DOHH2 (cell line): ENCODE data around the gene HNRNPK.

Source experiments
- H3F3A ChIP-seq: fragments of 200-600 bp; sonication (generic), shearing (Covaris generic); 2 replicates; pipeline ENCODE4 v1.6.0; 2016; ENCODE audit warnings: antibody characterized with exemption, mild to moderate bottlenecking; ENCODE audit not compliant: control insufficient read depth, insufficient read depth
- H3K27ac ChIP-seq: fragments of 200-600 bp; sonication (generic); 2 replicates; pipeline ENCODE4 v1.5.1; 2014; ENCODE audit warnings: low read depth, mild to moderate bottlenecking, low read length, moderate library complexity
- H3K27me3 ChIP-seq: fragments of 200-600 bp; sonication (generic); 2 replicates; pipeline ENCODE4 v1.6.1; 2014; ENCODE audit warnings: mild to moderate bottlenecking, low read length, mixed read lengths; ENCODE audit not compliant: control insufficient read depth
- H3K36me3 ChIP-seq: fragments of 200-600 bp; sonication (generic); 2 replicates; pipeline ENCODE4 v1.6.1; 2014; ENCODE audit warnings: mild to moderate bottlenecking, low read length, moderate library complexity, mixed read lengths; ENCODE audit not compliant: control insufficient read depth
- H3K4me1 ChIP-seq: fragments of 200-600 bp; sonication (generic); 2 replicates; pipeline ENCODE4 v1.6.1; 2014; ENCODE audit warnings: mild to moderate bottlenecking, low read length, mixed read lengths; ENCODE audit not compliant: control insufficient read depth
- H3K4me2 ChIP-seq: fragments of 200-600 bp; sonication (generic); 2 replicates; pipeline ENCODE4 v1.6.0; 2014; ENCODE audit warnings: mild to moderate bottlenecking, low read length, moderate library complexity
- H3K4me3 ChIP-seq: fragments of 200-600 bp; sonication (generic); 2 replicates; pipeline ENCODE4 v1.5.1; 2014; ENCODE audit warnings: mild to moderate bottlenecking, low read length, mixed read lengths
- H3K79me2 ChIP-seq: fragments of 200-600 bp; sonication (generic); 2 replicates; pipeline ENCODE4 v1.6.1; 2014; ENCODE audit warnings: mild to moderate bottlenecking, low read length, mixed read lengths; ENCODE audit not compliant: control insufficient read depth
- H3K9me2 ChIP-seq: fragments of 200-600 bp; sonication (generic); replicated peaks from 2 replicates; pipeline ENCODE4 v1.6.1; 2014; ENCODE audit warnings: mild to moderate bottlenecking, low read length, mixed read lengths; ENCODE audit not compliant: control insufficient read depth
- H3K9me3 ChIP-seq: fragments of 200-600 bp; sonication (generic); 2 replicates; pipeline ENCODE4 v1.6.1; 2014; ENCODE audit warnings: antibody characterized with exemption, low read length, mixed read lengths; ENCODE audit not compliant: control insufficient read depth, insufficient read depth
- H4K20me1 ChIP-seq: fragments of 200-600 bp; sonication (generic); 2 replicates; pipeline ENCODE4 v1.6.0; 2014; ENCODE audit warnings: low read depth, mild to moderate bottlenecking, antibody characterized with exemption, low read length, moderate library complexity; ENCODE audit not compliant: control insufficient read depth, insufficient read depth
- EZH2phosphoT487 ChIP-seq: fragments of 200-600 bp; sonication (generic); IDR thresholded peaks from 2 replicates; pipeline ENCODE4 v1.6.1; 2017; ENCODE audit warnings: borderline replicate concordance, mild to moderate bottlenecking, antibody characterized with exemption, low read length, moderate library complexity, mixed read lengths
- TF ChIP-seq, protein P1 (sequence below): fragments of 200-600 bp; sonication (generic); IDR thresholded peaks from one replicate; pipeline ENCODE4 v1.5.1; 2014; ENCODE audit warnings: antibody characterized with exemption, mild to moderate bottlenecking, low read depth, low read length; ENCODE audit not compliant: poor library complexity, severe bottlenecking

Gene HNRNPK

GRCh38 chr9:83966209-83966582 is 13.8 kb downstream of the HNRNPK start:
- no peaks in the 10 kb centered on the region for H3K9me2 ChIP-seq
- no peak overlapping the region for H3K27ac ChIP-seq
- peaks cover 65% of the 10 kb centered on the region for H3F3A ChIP-seq

DNA sequence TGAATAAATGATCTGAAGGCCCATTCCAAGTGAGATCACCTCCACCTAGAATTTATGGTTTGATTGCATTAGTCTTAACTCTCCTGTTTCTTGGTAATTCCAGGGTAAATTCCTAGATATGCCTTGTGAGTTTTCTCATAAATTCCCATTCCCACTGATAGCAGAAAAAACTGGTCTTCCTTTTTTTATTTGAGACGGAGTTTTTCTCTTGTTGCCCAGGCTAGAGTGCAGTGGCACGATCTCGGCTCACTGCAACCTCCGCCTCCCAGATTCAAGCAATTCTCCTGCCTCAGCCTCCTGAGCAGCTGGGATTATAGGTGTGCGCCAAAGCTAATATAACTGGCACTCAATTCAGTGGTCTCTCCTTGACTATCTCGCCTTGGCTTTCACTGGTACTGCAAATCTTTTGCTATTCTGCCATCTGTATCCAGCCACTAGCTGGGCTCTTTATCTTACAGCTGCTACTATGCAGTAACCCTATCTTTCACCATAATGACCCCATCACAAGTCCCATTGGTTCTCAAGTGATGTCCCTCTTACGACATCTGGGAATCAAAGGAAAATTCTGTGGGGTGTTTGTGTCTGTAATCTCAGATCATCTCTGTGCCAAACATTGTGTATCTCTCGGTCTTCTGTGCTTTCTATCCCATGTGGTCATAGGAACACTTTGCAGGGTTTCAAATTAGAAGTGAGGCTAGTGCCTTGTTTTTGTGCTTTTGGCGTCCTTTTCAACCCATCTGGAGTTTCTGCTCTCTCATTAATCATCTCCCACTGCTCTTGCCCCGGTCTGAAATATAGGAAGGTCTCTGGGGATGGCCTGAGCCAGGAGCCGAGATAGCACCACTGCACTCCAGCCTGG is 14.4 kb downstream of the HNRNPK start:
- peaks cover 42% of the 10 kb centered on the region for H3K36me3 ChIP-seq
- no peak overlapping the region for H3K27ac ChIP-seq
- peaks cover 59% of the 10 kb centered on the region for H3F3A ChIP-seq
- H3K4me1 ChIP-seq: no peaks in the 10 kb centered on the region
- no peaks in the 10 kb centered on the region for H3K79me2 ChIP-seq
- no peaks in the 10 kb centered on the region for H3K9me3 ChIP-seq
- H3K9me2 ChIP-seq: no peaks in the 10 kb centered on the region
- H3K4me2 ChIP-seq: no peak overlapping the region
- H3K27me3 ChIP-seq: no peaks in the 10 kb centered on the region
- TF ChIP-seq EZH2phosphoT487: no peak
- TF ChIP-seq, protein P1, sequence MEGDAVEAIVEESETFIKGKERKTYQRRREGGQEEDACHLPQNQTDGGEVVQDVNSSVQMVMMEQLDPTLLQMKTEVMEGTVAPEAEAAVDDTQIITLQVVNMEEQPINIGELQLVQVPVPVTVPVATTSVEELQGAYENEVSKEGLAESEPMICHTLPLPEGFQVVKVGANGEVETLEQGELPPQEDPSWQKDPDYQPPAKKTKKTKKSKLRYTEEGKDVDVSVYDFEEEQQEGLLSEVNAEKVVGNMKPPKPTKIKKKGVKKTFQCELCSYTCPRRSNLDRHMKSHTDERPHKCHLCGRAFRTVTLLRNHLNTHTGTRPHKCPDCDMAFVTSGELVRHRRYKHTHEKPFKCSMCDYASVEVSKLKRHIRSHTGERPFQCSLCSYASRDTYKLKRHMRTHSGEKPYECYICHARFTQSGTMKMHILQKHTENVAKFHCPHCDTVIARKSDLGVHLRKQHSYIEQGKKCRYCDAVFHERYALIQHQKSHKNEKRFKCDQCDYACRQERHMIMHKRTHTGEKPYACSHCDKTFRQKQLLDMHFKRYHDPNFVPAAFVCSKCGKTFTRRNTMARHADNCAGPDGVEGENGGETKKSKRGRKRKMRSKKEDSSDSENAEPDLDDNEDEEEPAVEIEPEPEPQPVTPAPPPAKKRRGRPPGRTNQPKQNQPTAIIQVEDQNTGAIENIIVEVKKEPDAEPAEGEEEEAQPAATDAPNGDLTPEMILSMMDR: no peak
- H3K4me3 ChIP-seq: no peak overlapping the region
- peaks cover 10% of the 10 kb centered on the region; the same call in 1 of the 2 replicates for H4K20me1 ChIP-seq

More at GRCh38 chr9:83966209-83966582, 13.8 kb downstream of the HNRNPK start:
- no peaks in the 10 kb centered on the region for H3K27me3 ChIP-seq
- no peaks in the 10 kb centered on the region for H3K4me1 ChIP-seq
- TF ChIP-seq EZH2phosphoT487: no peak
- TF ChIP-seq, protein P1: no peak
- H3K9me3 ChIP-seq: no peaks in the 10 kb centered on the region
- peaks cover 1% of the 10 kb centered on the region; the same call in 1 of the 2 replicates for H3K79me2 ChIP-seq
- H3K4me2 ChIP-seq: no peak overlapping the region
- H3K36me3 ChIP-seq: peaks cover 48% of the 10 kb centered on the region
- H3K4me3 ChIP-seq: no peak overlapping the region
- H4K20me1 ChIP-seq: peaks cover 14% of the 10 kb centered on the region; the same call in 1 of the 2 replicates

- peaks cover 6% of the 10 kb centered on the region; the same call in 1 of the 2 replicates for H4K20me1 ChIP-seq
- no peak overlapping the region for H3K4me2 ChIP-seq
- H3K4me1 ChIP-seq: no peaks in the 10 kb centered on the region
- H3K79me2 ChIP-seq: no peaks in the 10 kb centered on the region
- no peaks in the 10 kb centered on the region for H3K9me3 ChIP-seq
- no peak for TF ChIP-seq EZH2phosphoT487
- TF ChIP-seq, protein P1: no peak
- peaks cover 36% of the 10 kb centered on the region for H3K36me3 ChIP-seq
- no peak overlapping the region for H3K4me3 ChIP-seq
- no peaks in the 10 kb centered on the region for H3K27me3 ChIP-seq
- no peak overlapping the region for H3K27ac ChIP-seq
- H3F3A ChIP-seq: peaks cover 53% of the 10 kb centered on the region
- no peaks in the 10 kb centered on the region for H3K9me2 ChIP-seq
Observed at GRCh38 chr9:83964973-83965349, 15.1 kb downstream of the HNRNPK start.
